ENCODE measurements around the gene PKM.

- no peak for TF ChIP-seq EZH2 (IDR thresholded peaks at IDR 0.05; ENCODE audit: borderline replicate concordance, low read length)
- TF ChIP-seq, protein P1, sequence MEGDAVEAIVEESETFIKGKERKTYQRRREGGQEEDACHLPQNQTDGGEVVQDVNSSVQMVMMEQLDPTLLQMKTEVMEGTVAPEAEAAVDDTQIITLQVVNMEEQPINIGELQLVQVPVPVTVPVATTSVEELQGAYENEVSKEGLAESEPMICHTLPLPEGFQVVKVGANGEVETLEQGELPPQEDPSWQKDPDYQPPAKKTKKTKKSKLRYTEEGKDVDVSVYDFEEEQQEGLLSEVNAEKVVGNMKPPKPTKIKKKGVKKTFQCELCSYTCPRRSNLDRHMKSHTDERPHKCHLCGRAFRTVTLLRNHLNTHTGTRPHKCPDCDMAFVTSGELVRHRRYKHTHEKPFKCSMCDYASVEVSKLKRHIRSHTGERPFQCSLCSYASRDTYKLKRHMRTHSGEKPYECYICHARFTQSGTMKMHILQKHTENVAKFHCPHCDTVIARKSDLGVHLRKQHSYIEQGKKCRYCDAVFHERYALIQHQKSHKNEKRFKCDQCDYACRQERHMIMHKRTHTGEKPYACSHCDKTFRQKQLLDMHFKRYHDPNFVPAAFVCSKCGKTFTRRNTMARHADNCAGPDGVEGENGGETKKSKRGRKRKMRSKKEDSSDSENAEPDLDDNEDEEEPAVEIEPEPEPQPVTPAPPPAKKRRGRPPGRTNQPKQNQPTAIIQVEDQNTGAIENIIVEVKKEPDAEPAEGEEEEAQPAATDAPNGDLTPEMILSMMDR (conservative IDR thresholded peaks at IDR 0.05 in 1 of 2, IDR thresholded peaks at IDR 0.05 in 1 of 2; ENCODE audit: extremely low read depth in 1 of 2, insufficient read depth in 1 of 2, low read depth in 1 of 2, low read length in 2 of 2): no peak
Measured at GRCh38 chr15:72231066-72231832, at the start of gene PKM.

Data from mammary epithelial cell (primary cell).